ENCODE data around the gene ULK4.

ULK4 gene

DNA sequence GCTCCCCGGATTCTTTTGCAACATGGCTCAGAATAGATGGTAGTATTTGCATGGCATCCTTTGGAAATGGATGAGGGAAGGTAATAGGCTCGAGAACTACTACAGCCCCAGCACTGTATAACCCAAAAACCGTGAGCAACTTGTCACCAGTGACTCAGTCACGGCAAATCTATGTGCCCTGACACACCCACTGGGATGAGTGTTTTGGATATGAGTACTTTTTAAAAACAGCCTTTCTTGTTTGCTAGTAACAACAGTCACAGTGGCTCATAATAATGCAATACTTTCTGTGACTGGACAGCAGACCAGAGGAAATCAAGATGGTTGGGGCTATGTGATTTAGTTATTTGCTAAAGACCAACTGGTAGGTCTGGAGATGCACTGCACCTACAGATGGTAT is 299.6 kb downstream of the ULK4 start:
- no peak for DNase-seq (ENCODE audit: low read depth)
- H3K4me3 ChIP-seq (ENCODE audit: low read depth, low read length), result no peak overlapping the region
- TF ChIP-seq POLR2A (IDR thresholded peaks at IDR 0.05; ENCODE audit: extremely low read depth, insufficient read length) (no peak), MYC (IDR thresholded peaks at IDR 0.05; ENCODE audit: low read depth, low read length) (no peak)
- TF ChIP-seq, protein P1, sequence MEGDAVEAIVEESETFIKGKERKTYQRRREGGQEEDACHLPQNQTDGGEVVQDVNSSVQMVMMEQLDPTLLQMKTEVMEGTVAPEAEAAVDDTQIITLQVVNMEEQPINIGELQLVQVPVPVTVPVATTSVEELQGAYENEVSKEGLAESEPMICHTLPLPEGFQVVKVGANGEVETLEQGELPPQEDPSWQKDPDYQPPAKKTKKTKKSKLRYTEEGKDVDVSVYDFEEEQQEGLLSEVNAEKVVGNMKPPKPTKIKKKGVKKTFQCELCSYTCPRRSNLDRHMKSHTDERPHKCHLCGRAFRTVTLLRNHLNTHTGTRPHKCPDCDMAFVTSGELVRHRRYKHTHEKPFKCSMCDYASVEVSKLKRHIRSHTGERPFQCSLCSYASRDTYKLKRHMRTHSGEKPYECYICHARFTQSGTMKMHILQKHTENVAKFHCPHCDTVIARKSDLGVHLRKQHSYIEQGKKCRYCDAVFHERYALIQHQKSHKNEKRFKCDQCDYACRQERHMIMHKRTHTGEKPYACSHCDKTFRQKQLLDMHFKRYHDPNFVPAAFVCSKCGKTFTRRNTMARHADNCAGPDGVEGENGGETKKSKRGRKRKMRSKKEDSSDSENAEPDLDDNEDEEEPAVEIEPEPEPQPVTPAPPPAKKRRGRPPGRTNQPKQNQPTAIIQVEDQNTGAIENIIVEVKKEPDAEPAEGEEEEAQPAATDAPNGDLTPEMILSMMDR (IDR thresholded peaks at IDR 0.05; ENCODE audit: low read depth, low read length), result no peak
- TF ChIP-seq, protein P2, sequence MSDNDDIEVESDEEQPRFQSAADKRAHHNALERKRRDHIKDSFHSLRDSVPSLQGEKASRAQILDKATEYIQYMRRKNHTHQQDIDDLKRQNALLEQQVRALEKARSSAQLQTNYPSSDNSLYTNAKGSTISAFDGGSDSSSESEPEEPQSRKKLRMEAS (IDR thresholded peaks at IDR 0.05; ENCODE audit: low read depth, low read length), result no peak

GRCh38 chr3:41661796-41662195 is 300.1 kb downstream of the ULK4 start:
- H3K4me3 ChIP-seq (ENCODE audit: low read depth, low read length), result no peak overlapping the region
- no peak for DNase-seq (ENCODE audit: low read depth)
- TF ChIP-seq MYC (IDR thresholded peaks at IDR 0.05; ENCODE audit: low read depth, low read length), result no peak
- TF ChIP-seq, protein P1 (IDR thresholded peaks at IDR 0.05; ENCODE audit: low read depth, low read length), result no peak
- TF ChIP-seq POLR2A (IDR thresholded peaks at IDR 0.05; ENCODE audit: extremely low read depth, insufficient read length), result no peak
- TF ChIP-seq, protein P2 (IDR thresholded peaks at IDR 0.05; ENCODE audit: low read depth, low read length), result no peak

DNA sequence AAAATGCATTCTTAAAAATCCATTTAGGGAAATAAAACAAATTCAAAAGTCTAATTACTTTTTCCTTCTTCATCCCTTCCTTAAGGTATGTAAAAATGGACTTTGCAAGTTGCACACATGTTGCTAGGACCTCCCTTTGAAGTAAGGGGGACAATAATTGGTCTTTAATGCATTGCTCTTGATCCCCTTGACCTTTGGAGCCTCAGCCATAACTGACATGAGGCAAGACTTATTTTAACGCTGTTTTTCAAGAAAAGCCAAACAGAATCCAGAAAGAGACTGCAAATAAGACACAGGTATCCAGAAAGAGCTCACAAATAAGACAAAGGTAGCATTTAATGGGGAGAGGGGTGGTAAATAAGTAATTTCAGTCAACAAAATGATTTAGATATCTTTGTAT is 301.4 kb downstream of the ULK4 start:
- H3K4me3 ChIP-seq (ENCODE audit: low read depth, low read length), result no peak overlapping the region
- TF ChIP-seq POLR2A (IDR thresholded peaks at IDR 0.05; ENCODE audit: extremely low read depth, insufficient read length) (no peak), MYC (IDR thresholded peaks at IDR 0.05; ENCODE audit: low read depth, low read length) (no peak)
- TF ChIP-seq, protein P2 (IDR thresholded peaks at IDR 0.05; ENCODE audit: low read depth, low read length), result no peak
- TF ChIP-seq, protein P1 (IDR thresholded peaks at IDR 0.05; ENCODE audit: low read depth, low read length), result no peak
- no peak for DNase-seq (ENCODE audit: low read depth)

GRCh38 chr3:41653571-41654239 is 308.2 kb downstream of the ULK4 start:
- TF ChIP-seq, protein P1 (IDR thresholded peaks at IDR 0.05; ENCODE audit: low read depth, low read length), result no peak
- TF ChIP-seq MYC (IDR thresholded peaks at IDR 0.05; ENCODE audit: low read depth, low read length) (no peak), POLR2A (IDR thresholded peaks at IDR 0.05; ENCODE audit: extremely low read depth, insufficient read length) (no peak)
- TF ChIP-seq, protein P2 (IDR thresholded peaks at IDR 0.05; ENCODE audit: low read depth, low read length), result no peak
- H3K4me3 ChIP-seq (ENCODE audit: low read depth, low read length), result no peak overlapping the region
- no peak for DNase-seq (ENCODE audit: low read depth)

- no peak for TF ChIP-seq POLR2A (IDR thresholded peaks at IDR 0.05; ENCODE audit: extremely low read depth, insufficient read length)
- TF ChIP-seq, protein P1 (IDR thresholded peaks at IDR 0.05; ENCODE audit: low read depth, low read length), result no peak
- no peak for TF ChIP-seq MYC (IDR thresholded peaks at IDR 0.05; ENCODE audit: low read depth, low read length)
- TF ChIP-seq, protein P2 (IDR thresholded peaks at IDR 0.05; ENCODE audit: low read depth, low read length), result no peak
- no peak overlapping the region for H3K4me3 ChIP-seq (ENCODE audit: low read depth, low read length)
- DNase-seq (ENCODE audit: low read depth), result no peak
Measured at GRCh38 chr3:41652931-41653330, 309.0 kb downstream of the ULK4 start.

All from NB4 (cell line).